Colon (tissue), 2 donors: ENCODE results near the gene GEMIN8.

ENCODE experiments used
- FAIRE-seq: peaks from 2 replicates; lab custom pipeline; 2012; peaks lifted over from hg19 to GRCh38; lab: Jason Lieb, UNC
- donor health status: control.
- donor health status: control.

The GEMIN8 gene

GRCh38 chrX:14015294-14015693 is 14.4 kb downstream of the GEMIN8 start:
- peak; percentile 91 for FAIRE-seq

- FAIRE-seq: no peak
These were observed 15.2 kb downstream of the GEMIN8 start for GRCh38 chrX:14014526-14014925.

GRCh38 chrX:14013054-14013453 is 16.6 kb downstream of the GEMIN8 start:
- FAIRE-seq: peak; percentile 10

GRCh38 chrX:14010566-14010965 is 19.1 kb downstream of the GEMIN8 start:
- FAIRE-seq: no peak

- no peak for FAIRE-seq
These were observed 23.2 kb downstream of the GEMIN8 start for GRCh38 chrX:14006540-14006939.

- peak; percentile 47 for FAIRE-seq
These were observed 25.7 kb downstream of the GEMIN8 start for GRCh38 chrX:14003876-14004425.

- no peak for FAIRE-seq
These were observed 26.7 kb downstream of the GEMIN8 start for GRCh38 chrX:14003028-14003427.

GRCh38 chrX:13996650-13997049 is 33.0 kb downstream of the GEMIN8 start:
- FAIRE-seq: no peak

- no peak for FAIRE-seq
These were observed 35.1 kb downstream of the GEMIN8 start for GRCh38 chrX:13994536-13995080.

- no peak for FAIRE-seq
These were observed 35.6 kb downstream of the GEMIN8 start for GRCh38 chrX:13994104-13994503.

GRCh38 chrX:13990126-13990800 is 39.4 kb downstream of the GEMIN8 start:
- FAIRE-seq: no peak

GRCh38 chrX:13985697-13986435 is 43.8 kb downstream of the GEMIN8 start:
- FAIRE-seq: no peak

GRCh38 chrX:13983734-13984133 is 46.0 kb downstream of the GEMIN8 start:
- FAIRE-seq: no peak

- FAIRE-seq: no peak
These were observed 61.5 kb downstream of the GEMIN8 start for GRCh38 chrX:13968198-13968597.

GRCh38 chrX:13967636-13968035 is 62.1 kb downstream of the GEMIN8 start:
- no peak for FAIRE-seq

GRCh38 chrX:13966793-13967125 is 62.9 kb downstream of the GEMIN8 start:
- FAIRE-seq: no peak

GRCh38 chrX:13966071-13966792 is 63.5 kb downstream of the GEMIN8 start:
- no peak for FAIRE-seq

- FAIRE-seq: peak; percentile 73
These were observed 64.2 kb downstream of the GEMIN8 start for GRCh38 chrX:13965531-13965930.

GRCh38 chrX:13956998-13957397 is 72.7 kb downstream of the GEMIN8 start:
- no peak for FAIRE-seq
